B cell (primary cell): ENCODE results near the gene EMX1. TPM values are rescaled to one million over a fixed set of nuclear protein-coding genes. Genes with fewer than 3 reads are reported as not detected.

Experiments used
- ATAC-seq: fragments of 200-7000 bp; cut with Tn5 transposase; one replicate; pipeline ENCODE4 v1.10.0; 2021; ENCODE audit warnings: low read depth, mild to moderate bottlenecking, moderate number of reproducible peaks, moderate library complexity
- CTCF ChIA-PET: fragments of 350-600 bp; sonication (Branson Sonifier 250); formaldehyde crosslinking; loops from one replicate; lab custom pipeline; 2021; ENCODE audit warnings: antibody characterized with exemption, inconsistent platforms; lab: Charles Lee
- POLR2A ChIA-PET: fragments of 350-600 bp; sonication (Branson Sonifier 250); formaldehyde crosslinking; loops from one replicate; lab custom pipeline; 2021; ENCODE audit warnings: antibody characterized with exemption; lab: Charles Lee
- DNase-seq: peaks from one replicate; pipeline ENCODE4 v3.0.0; 2013
- H2AFZ ChIP-seq: 2 replicates; pipeline ENCODE4 v1.6.1; 2012; ENCODE audit warnings: mild to moderate bottlenecking, low read depth, low read length; ENCODE audit not compliant: insufficient read depth, poor library complexity, severe bottlenecking
- H3K27ac ChIP-seq, 2 donors: 1 replicate in 1 of 2; 2 replicates in 1 of 2; pipeline ENCODE4 v1.5.1; 2012 to 2013; ENCODE audit warnings: low read length in 2 of 2, mild to moderate bottlenecking in 2 of 2, moderate library complexity in 1 of 2
- H3K27me3 ChIP-seq, 4 experiments: fragments of 200-600 bp in 1 of 4; sonication (generic) in 1 of 4; replicated peaks in 1 of 4; 1 replicate in 2 of 4; 2 replicates in 2 of 4; pipeline versions ENCODE4 v1.6.1 to v1.7.0; 2013 to 2016; ENCODE audit warnings: low read length in 3 of 4, mild to moderate bottlenecking in 2 of 4, mixed read lengths in 1 of 4, moderate library complexity in 1 of 4; ENCODE audit not compliant: insufficient read depth in 4 of 4, control insufficient read depth in 3 of 4; ENCODE audit errors: control extremely low read depth in 1 of 4
- H3K36me3 ChIP-seq, 2 experiments: replicated peaks in 1 of 2; 1 replicate in 1 of 2; 2 replicates in 1 of 2; pipeline versions ENCODE4 v1.6.1 to v1.7.1; 2013; ENCODE audit warnings: low read length in 1 of 2; ENCODE audit not compliant: insufficient read depth in 2 of 2, control insufficient read depth in 1 of 2; ENCODE audit errors: control extremely low read depth in 1 of 2, extremely low read depth in 1 of 2
- H3K4me1 ChIP-seq, 2 donors: fragments of 200-600 bp in 1 of 2; sonication (generic) in 1 of 2; 1 replicate in 1 of 2; 2 replicates in 1 of 2; pipeline versions ENCODE4 v1.5.1 to v1.6.1; 2013 to 2017; ENCODE audit warnings: low read length in 2 of 2; ENCODE audit not compliant: control insufficient read depth in 2 of 2, insufficient read depth in 2 of 2
- H3K4me2 ChIP-seq: replicated peaks from 2 replicates; pipeline ENCODE3; 2012; ENCODE audit warnings: mild to moderate bottlenecking, low read depth, low read length; ENCODE audit not compliant: poor library complexity, severe bottlenecking
- H3K4me3 ChIP-seq, 5 experiments: fragments of 200-600 bp in 1 of 5; sonication (generic) in 1 of 5; 1 replicate in 3 of 5; 2 replicates in 2 of 5; pipeline versions ENCODE4 v1.5.1 to v1.7.0; 2011 to 2016; ENCODE audit warnings: low read length in 4 of 5, mild to moderate bottlenecking in 4 of 5, low read depth in 2 of 5, control low read depth in 1 of 5, moderate library complexity in 1 of 5; ENCODE audit not compliant: insufficient read depth in 1 of 5; ENCODE audit errors: control extremely low read depth in 1 of 5, extremely low read depth in 1 of 5
- H3K79me2 ChIP-seq: fragments of 200-600 bp; sonication (generic); one replicate; pipeline ENCODE4 v1.6.0; 2016; ENCODE audit warnings: low read length; ENCODE audit not compliant: control insufficient read depth, insufficient read depth
- H3K9ac ChIP-seq: fragments of 200-600 bp; sonication (generic); 2 replicates; pipeline ENCODE4 v1.6.1; 2017; ENCODE audit warnings: mild to moderate bottlenecking, low read length, moderate library complexity
- H3K9me3 ChIP-seq, 3 donors: one replicate each; pipeline versions ENCODE4 v1.6.1 to v1.7.1; 2013; ENCODE audit warnings: low read length in 2 of 3; ENCODE audit not compliant: control insufficient read depth in 2 of 3, insufficient read depth in 1 of 3; ENCODE audit errors: control extremely low read depth in 1 of 3
- H4K20me1 ChIP-seq: 2 replicates; pipeline ENCODE4 v1.6.0; 2012; ENCODE audit warnings: mild to moderate bottlenecking, low read length; ENCODE audit not compliant: insufficient read depth, control insufficient read depth, poor library complexity, severe bottlenecking
- H3K27ac Mint-ChIP-seq: one replicate; pipeline ENCODE4 v1.8.0; 2021; ENCODE audit warnings: mixed read lengths
- H3K27me3 Mint-ChIP-seq: one replicate; pipeline ENCODE4 v1.8.0; 2021; ENCODE audit warnings: mixed read lengths
- H3K4me1 Mint-ChIP-seq: one replicate; pipeline ENCODE4 v1.8.0; 2021; ENCODE audit warnings: mixed read lengths
- H3K4me3 Mint-ChIP-seq: one replicate; pipeline ENCODE4 v1.8.0; 2021; ENCODE audit warnings: mixed read lengths
- H3K9me3 Mint-ChIP-seq: one replicate; pipeline ENCODE4 v1.8.0; 2022; ENCODE audit warnings: mixed read lengths; ENCODE audit not compliant: insufficient read depth
- EZH2 ChIP-seq: IDR thresholded peaks from 2 replicates; pipeline ENCODE4 v1.6.1; 2012; ENCODE audit warnings: borderline replicate concordance, low read depth, mild to moderate bottlenecking, moderate library complexity, low read length; ENCODE audit not compliant: insufficient read depth, poor library complexity, severe bottlenecking
- WGBS: methylation state at CpG from one replicate; pipeline ENCODE4 v1.1.5; 2013; ENCODE audit warnings: missing lambda C conversion rate; ENCODE audit not compliant: insufficient coverage; 5-methylcytosine and 5-hydroxymethylcytosine counted together
- intact Hi-C: fragments of 100-400 bp; cut with micrococcal nuclease; formaldehyde crosslinking; loops from one replicate; pipeline ENCODE4 v1.10.0; 2022
- polyA minus RNA-seq: library from RNA; depleted of rRNA, polyadenylated mRNA; stranded (reverse); fragments of >200 nt; gene quantifications from 2 replicates; pipeline ENCODE4 v1.2.3, GENCODE V29; 2012
- polyA plus RNA-seq: library from polyadenylated mRNA; depleted of rRNA; stranded (reverse); fragments of >200 nt; gene quantifications from 2 replicates; pipeline ENCODE4 v1.2.3, GENCODE V29; 2012
- total RNA-seq, 2 donors: library from RNA; stranded (reverse); fragments of 120-200 nt in 1 of 2; gene quantifications; 1 replicate in 1 of 2; 2 replicates in 1 of 2; pipeline versions ENCODE4 v1.2.3 to v1.2.4, GENCODE V29; 2013 to 2022
- TF ChIP-seq, protein P1 (sequence below): fragments of 200-600 bp; IDR thresholded peaks from one replicate; pipeline ENCODE4 v1.8.0; 2022; ENCODE audit warnings: antibody characterized with exemption, mild to moderate bottlenecking

The EMX1 gene
- total RNA-seq (not detected in 2 replicates), polyA plus RNA-seq (not detected in 2 replicates), polyA minus RNA-seq (not detected in 2 replicates)
- total RNA-seq (2013), result not detected

DNA sequence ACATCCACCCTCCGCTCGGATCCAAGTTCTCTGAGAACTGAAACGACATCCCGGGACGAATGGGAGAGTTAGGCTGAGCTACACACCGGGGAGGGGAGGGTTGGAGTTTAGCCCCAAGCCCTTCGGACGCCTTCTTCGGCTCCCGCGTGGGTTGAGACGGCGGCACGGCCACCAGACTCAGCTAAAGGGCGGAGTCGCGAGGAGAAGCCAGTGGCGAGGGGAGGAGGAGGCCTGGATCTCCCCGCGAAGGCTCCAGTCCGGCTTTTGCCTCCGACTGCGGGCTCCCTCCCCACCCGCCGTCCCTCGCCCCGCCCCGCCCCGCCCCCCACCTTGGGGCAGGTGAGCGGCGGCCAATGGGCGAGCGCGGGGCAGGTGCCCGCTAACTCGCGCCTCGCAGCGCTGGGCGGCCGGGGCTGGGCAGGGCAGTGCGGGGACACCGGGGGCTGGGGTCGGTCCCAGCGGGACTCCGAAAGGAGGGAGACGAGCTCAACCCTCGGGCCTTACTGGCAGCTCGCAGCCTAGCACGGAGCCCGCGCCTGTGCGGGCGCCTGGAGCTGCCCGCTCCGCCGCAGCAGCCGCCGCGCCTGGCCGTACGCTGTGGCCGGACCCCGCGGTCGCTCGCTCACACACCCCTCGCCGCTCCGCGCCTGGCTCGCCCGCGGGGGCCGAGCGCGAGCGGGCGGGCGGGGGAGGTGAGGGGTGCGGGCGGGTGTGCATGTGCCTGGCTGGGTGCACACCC lies at the start of gene EMX1:
Gene EMX1, plus strand, starts transcription at position 382 of the 739 bp plus-strand sequence. Its CDS starts 334 bp downstream, at position 716.
- TF ChIP-seq EZH2, result peak; percentile 1
- TF ChIP-seq, protein P1, sequence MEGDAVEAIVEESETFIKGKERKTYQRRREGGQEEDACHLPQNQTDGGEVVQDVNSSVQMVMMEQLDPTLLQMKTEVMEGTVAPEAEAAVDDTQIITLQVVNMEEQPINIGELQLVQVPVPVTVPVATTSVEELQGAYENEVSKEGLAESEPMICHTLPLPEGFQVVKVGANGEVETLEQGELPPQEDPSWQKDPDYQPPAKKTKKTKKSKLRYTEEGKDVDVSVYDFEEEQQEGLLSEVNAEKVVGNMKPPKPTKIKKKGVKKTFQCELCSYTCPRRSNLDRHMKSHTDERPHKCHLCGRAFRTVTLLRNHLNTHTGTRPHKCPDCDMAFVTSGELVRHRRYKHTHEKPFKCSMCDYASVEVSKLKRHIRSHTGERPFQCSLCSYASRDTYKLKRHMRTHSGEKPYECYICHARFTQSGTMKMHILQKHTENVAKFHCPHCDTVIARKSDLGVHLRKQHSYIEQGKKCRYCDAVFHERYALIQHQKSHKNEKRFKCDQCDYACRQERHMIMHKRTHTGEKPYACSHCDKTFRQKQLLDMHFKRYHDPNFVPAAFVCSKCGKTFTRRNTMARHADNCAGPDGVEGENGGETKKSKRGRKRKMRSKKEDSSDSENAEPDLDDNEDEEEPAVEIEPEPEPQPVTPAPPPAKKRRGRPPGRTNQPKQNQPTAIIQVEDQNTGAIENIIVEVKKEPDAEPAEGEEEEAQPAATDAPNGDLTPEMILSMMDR, result no peak
- H3K9ac ChIP-seq, result peak within 1 kb of the TSS; percentile 67
- POLR2A ChIA-PET, result no interaction called here
- no peaks in the 10 kb centered on the region for H3K79me2 ChIP-seq
- CTCF ChIA-PET, result interaction anchor here (1.0 to 1.5 kb wide), 3 partner anchors 9 to 260 kb away, joined by 3 read pairs; no protein-coding TSS in a partner anchor
- H3K4me1 Mint-ChIP-seq, result peaks cover 40% of the 10 kb centered on the region
- H3K27ac ChIP-seq, result no peak within 1 kb of the TSS
- DNase-seq, result peak; percentile 72
- peaks cover 60% of the 10 kb centered on the region for H3K27me3 Mint-ChIP-seq
- intact Hi-C loops, result loop anchor here (5.0 kb wide), 2 partner anchors 195 to 770 kb away; partner anchors contain the start of genes CYP26B1 and RAB11FIP5
- peak within 1 kb of the TSS; percentile 86 for H3K4me3 Mint-ChIP-seq
- ATAC-seq, result peak; percentile 62
- H3K4me2 ChIP-seq, result peak within 1 kb of the TSS; percentile 96
- H2AFZ ChIP-seq, result peak within 1 kb of the TSS; percentile 40
- H3K36me3 ChIP-seq, result no peaks in the 10 kb centered on the region
- peaks cover 0 to 53% (median 0%) of the 10 kb centered on the region in 3 donors for H3K9me3 ChIP-seq
- peaks cover 52 to 80% of the 10 kb centered on the region in 2 donors for H3K4me1 ChIP-seq
- no peaks in the 10 kb centered on the region for H4K20me1 ChIP-seq
- no peaks in the 10 kb centered on the region for H3K9me3 Mint-ChIP-seq
- H3K27ac Mint-ChIP-seq, result no peak within 1 kb of the TSS
- H3K4me3 ChIP-seq, result peak within 1 kb of the TSS; percentile 23 to 53 (median 50)
- peaks cover 0 to 86% (median 77%) of the 10 kb centered on the region in 4 experiments for H3K27me3 ChIP-seq
- WGBS, result 3% methylated on average over 81 of the region's 82 CpGs

DNA sequence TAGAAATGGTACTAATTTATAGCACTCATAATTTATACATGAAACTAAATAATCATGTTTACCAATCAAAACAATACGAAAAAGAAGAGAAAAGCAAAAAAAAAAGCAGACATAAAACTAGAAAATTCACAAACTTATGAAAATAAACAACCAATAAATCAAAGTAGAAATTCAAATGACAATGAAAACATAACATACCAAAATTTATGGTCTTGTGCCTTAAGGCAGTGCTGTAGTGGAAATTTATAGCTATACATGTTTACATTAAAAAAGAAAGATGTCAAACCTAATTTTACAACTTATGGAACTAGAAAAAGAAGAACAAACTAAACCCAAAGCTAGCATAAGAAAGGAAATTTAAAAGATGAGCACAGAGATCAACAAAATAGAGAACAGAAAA lies 46.3 kb upstream of the EMX1 start:
- intact Hi-C loops, result no loop called here
- CTCF ChIA-PET, result interaction anchor here (0.9 to 1.7 kb wide), 5 partner anchors 9 to 101 kb away, joined by 3 to 8 read pairs (median 4); no protein-coding TSS in a partner anchor
- Histone ChIP-seq H3K4me3 (no peak overlapping the region), H4K20me1 (no peaks in the 10 kb centered on the region), H3K4me1 (no peaks in the 10 kb centered on the region), H3K27me3 (peaks cover 0 to 21% (median 3%) of the 10 kb centered on the region in 4 experiments), H3K9me3 (peaks cover 0 to 4% (median 0%) of the 10 kb centered on the region in 3 donors), H2AFZ (no peak overlapping the region), H3K27ac (no peak overlapping the region), H3K4me2 (no peak overlapping the region), H3K79me2 (no peaks in the 10 kb centered on the region), H3K36me3 (no peaks in the 10 kb centered on the region), H3K9ac (no peak overlapping the region)
- Mint-ChIP-seq H3K4me1 (no peaks in the 10 kb centered on the region), H3K27me3 (peaks cover 46% of the 10 kb centered on the region), H3K9me3 (no peaks in the 10 kb centered on the region), H3K27ac (no peak overlapping the region), H3K4me3 (no peak overlapping the region)
- DNase-seq (no peak), ATAC-seq (no peak)
- POLR2A ChIA-PET, result no interaction called here
- TF ChIP-seq EZH2, result no peak
- TF ChIP-seq, protein P1, result no peak
- WGBS, result no CpG with 5 or more reads among the region's 1 CpG
